SJSA1 (cell line): ENCODE measurements around the gene MSI2. TPM values are rescaled to one million over a fixed set of nuclear protein-coding genes. Genes with fewer than 3 reads are reported as not detected.

Source experiments
- DNase-seq, 2 experiments: peaks; one replicate each; pipeline ENCODE4 v3.0.0-alpha.2; 2015 to 2020; ENCODE audit warnings: low spot score in 2 of 2, low read depth in 1 of 2
- H3K27ac ChIP-seq: fragments of 250-450 bp; sonication (Bioruptor Pico); 2 replicates; pipeline ENCODE4 v1.5.1; 2020; ENCODE audit warnings: mild to moderate bottlenecking, moderate library complexity
- H3K27me3 ChIP-seq: fragments of 250-450 bp; sonication (Bioruptor Pico); replicated peaks from 2 replicates; pipeline ENCODE4 v1.5.1; 2020; ENCODE audit warnings: mild to moderate bottlenecking, moderate library complexity
- H3K36me3 ChIP-seq: fragments of 250-450 bp; sonication (Bioruptor Pico); 2 replicates; pipeline ENCODE4 v1.5.1; 2020; ENCODE audit warnings: mild to moderate bottlenecking
- H3K4me1 ChIP-seq: fragments of 250-450 bp; sonication (Bioruptor Pico); replicated peaks from 2 replicates; pipeline ENCODE4 v1.6.1; 2021; ENCODE audit warnings: mild to moderate bottlenecking
- H3K4me3 ChIP-seq: fragments of 250-450 bp; sonication (Bioruptor Pico); 2 replicates; pipeline ENCODE4 v1.5.1; 2020; ENCODE audit warnings: mild to moderate bottlenecking
- H3K9me3 ChIP-seq: fragments of 250-450 bp; sonication (Bioruptor Pico); replicated peaks from 2 replicates; pipeline ENCODE4 v1.5.1; 2020; ENCODE audit warnings: mild to moderate bottlenecking
- total RNA-seq: library from RNA; depleted of rRNA; stranded (reverse); fragments of >200 nt; shearing (Covaris generic); gene quantifications from 2 replicates; pipeline ENCODE4 v1.2.3, GENCODE V29; 2014

The MSI2 gene
- total RNA-seq, 1 experiment from 2014 or later, result 39.8 TPM

DNA sequence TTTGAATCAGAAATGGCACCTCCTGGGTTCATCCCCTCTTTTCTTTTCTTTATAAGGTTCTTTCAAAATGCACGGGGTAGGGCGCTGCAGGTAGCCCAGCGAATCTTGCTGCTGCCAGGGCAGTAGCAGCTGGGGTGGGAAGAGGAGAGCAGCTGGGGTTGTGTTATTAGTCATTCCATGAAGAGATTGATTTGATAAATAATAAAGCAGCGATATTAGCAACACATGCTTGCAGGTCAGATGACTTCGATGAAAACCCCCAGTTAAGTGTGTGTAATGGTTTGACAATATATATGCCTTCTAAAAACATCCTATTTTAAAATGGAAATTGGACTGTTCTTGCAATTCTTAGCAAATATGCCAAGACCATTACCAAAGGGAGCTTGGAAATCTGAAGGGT is 288.1 kb downstream of the MSI2 start:
- H3K4me3 ChIP-seq, result no peak overlapping the region
- H3K36me3 ChIP-seq, result no peaks in the 10 kb centered on the region
- no peak for DNase-seq
- H3K27me3 ChIP-seq, result no peaks in the 10 kb centered on the region
- H3K4me1 ChIP-seq, result peaks cover 33% of the 10 kb centered on the region
- no peak overlapping the region for H3K27ac ChIP-seq
- no peaks in the 10 kb centered on the region for H3K9me3 ChIP-seq

DNA sequence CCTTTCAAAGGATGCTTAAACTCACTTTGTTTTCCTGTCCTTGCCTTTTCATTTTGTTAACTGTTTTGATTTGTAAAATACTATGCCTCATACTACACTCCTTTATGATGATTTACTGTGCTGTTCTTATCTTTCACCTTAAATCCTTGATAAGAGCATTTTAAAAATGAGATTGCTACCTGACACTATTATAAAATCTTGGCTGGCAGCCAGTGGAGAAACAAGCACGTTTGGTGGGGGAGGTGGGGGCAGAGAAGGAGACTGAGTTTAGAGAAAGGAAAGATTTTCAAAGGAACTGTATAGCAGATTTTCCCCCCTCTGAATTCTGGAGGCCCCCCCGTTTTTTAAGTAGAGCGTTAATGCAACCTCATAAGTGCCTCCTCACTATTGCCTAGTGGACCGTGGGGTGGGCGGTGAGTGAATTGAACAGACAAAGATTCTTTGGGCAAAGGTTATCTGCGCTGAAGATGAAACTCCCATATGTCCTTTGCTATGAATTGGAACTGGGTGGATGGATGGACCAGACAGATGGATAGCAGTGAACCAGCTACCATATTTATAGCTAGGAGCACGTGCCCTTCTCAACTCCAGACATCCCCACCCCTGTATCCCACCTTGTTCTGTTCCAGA is 288.6 kb downstream of the MSI2 start:
- no peak overlapping the region for H3K27ac ChIP-seq
- no peaks in the 10 kb centered on the region for H3K27me3 ChIP-seq
- H3K36me3 ChIP-seq, result no peaks in the 10 kb centered on the region
- no peaks in the 10 kb centered on the region for H3K9me3 ChIP-seq
- no peak overlapping the region for H3K4me3 ChIP-seq
- H3K4me1 ChIP-seq, result peaks cover 33% of the 10 kb centered on the region
- DNase-seq, result no peak

DNA sequence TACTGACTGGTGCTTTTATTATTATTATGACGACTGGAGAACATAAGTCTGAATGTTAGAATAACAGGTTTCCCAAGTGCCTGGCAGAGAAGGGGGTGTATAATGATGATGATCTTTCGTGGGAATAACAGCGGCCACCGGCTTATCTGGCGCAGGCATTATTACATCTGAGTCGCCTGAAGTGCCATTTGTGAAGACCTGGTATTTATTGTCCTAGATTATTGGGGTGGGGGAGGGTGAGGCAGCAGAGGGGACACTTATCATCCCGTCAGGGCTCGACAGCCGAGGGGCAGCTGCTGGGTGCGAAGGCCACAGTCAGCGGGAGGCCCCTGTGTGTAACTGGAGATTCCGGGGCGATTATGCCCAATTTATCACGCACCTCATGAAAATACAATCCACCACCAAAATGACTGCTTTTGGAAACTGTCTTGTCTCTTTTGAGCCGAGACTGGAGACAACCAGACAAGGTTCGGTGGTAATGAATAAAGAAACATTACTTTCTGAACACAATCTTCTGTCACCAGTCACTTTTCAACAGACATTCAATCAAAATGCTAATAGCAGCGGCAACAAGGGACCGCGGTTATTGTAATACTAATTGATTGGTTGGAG is 289.5 kb downstream of the MSI2 start:
- no peak for DNase-seq
- no peaks in the 10 kb centered on the region for H3K9me3 ChIP-seq
- no peak overlapping the region for H3K4me3 ChIP-seq
- no peaks in the 10 kb centered on the region for H3K36me3 ChIP-seq
- H3K27me3 ChIP-seq, result no peaks in the 10 kb centered on the region
- no peak overlapping the region for H3K27ac ChIP-seq
- H3K4me1 ChIP-seq, result peaks cover 33% of the 10 kb centered on the region

DNA sequence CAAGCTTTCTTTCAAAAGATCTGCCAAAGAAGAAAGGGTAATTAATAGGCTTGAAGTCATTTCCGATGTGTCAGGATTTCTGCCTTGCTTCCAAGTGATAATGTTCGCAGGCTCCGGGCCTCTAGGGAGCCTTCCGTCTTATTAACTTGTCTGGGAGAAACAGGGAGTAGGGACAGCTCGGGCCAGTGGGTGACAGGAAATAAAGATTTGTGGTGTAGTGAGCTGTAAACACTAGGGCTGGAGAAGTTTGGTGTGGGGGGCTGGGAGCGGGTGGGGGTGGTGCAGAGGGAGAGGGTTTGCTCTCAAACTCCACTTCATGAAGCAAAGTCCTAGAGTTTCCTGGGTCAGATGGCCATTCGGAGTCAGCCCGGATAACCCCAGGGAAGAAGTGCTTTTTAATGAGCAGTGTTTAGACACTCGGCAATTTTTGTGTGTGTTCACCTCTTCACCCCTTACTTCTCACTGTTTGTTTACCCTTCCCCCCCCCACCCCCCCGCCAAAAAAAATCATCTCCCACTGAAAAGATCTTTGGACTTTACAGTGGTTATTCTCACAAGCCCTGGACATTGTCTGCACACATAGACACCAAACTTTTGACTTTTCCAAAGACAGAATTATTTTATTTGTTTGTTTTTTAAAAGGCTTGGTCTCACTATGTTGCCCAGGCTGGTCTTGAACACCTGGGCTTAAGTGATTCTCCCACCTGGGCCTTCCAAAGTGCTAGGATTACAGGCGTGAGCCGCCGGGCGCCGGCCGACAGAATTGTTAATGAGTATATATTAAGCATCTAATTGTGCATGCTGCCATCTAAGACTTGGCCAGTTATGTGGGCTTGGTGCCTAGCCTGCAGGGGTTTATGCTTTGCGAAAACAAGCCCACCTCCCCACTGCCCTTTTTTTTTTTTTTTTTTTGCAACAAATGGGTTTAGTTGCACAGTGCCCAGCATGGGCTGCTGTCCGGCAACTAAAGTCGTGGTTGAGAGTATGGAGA is 292.4 kb downstream of the MSI2 start:
- Histone ChIP-seq H3K9me3 (no peaks in the 10 kb centered on the region), H3K4me3 (no peak overlapping the region), H3K36me3 (no peaks in the 10 kb centered on the region), H3K27ac (peak overlapping the region; percentile 11; the same call in 1 of the 2 replicates), H3K27me3 (no peaks in the 10 kb centered on the region), H3K4me1 (peaks cover 33% of the 10 kb centered on the region)
- DNase-seq, result peak; percentile 62 to 72

DNA sequence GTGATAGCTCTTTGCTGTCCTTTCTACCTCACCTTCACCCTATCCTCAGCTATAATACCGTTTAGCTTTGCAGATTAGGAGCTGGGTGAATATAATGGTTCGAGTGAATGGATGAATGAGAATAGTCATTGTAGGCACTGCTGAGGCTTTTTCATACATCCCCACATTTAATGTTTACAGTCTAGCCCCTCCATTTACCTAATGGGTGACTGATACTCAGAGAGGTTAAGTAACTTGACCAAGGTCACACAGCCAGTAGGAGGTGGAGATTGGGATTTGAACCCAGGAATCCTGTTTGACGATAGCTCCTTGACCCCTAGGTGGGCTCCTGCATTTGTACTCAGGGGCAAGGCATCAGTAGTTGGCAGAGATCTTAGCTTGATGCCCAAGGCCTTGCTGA is 293.1 kb downstream of the MSI2 start:
- Histone ChIP-seq H3K4me3 (no peak overlapping the region), H3K36me3 (no peaks in the 10 kb centered on the region), H3K4me1 (peaks cover 41% of the 10 kb centered on the region), H3K27ac (no peak overlapping the region), H3K27me3 (no peaks in the 10 kb centered on the region), H3K9me3 (no peaks in the 10 kb centered on the region)
- no peak for DNase-seq

DNA sequence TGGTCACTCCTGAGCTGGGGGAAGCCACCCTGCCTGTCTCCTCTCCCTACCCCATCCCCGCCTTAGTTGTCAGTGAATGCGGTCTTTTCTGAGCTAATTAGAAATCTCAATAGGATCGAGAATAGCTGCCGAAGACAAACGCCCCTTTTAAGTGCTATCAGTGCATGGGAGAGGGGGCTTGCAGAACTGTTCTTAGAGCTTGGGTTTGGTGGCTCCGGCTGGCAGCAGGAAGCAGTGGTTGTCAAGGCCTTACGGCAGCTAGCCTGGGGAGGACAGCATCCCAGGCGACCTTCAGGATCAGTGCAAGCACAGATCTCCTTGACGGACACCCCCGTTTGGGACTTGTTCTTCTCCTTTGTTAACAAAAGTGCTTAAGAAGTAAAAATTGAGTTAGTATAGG is 293.7 kb downstream of the MSI2 start:
- DNase-seq, result no peak
- no peaks in the 10 kb centered on the region for H3K27me3 ChIP-seq
- H3K9me3 ChIP-seq, result no peaks in the 10 kb centered on the region
- H3K4me3 ChIP-seq, result no peak overlapping the region
- H3K27ac ChIP-seq, result no peak overlapping the region
- H3K36me3 ChIP-seq, result no peaks in the 10 kb centered on the region
- peaks cover 44% of the 10 kb centered on the region for H3K4me1 ChIP-seq

DNA sequence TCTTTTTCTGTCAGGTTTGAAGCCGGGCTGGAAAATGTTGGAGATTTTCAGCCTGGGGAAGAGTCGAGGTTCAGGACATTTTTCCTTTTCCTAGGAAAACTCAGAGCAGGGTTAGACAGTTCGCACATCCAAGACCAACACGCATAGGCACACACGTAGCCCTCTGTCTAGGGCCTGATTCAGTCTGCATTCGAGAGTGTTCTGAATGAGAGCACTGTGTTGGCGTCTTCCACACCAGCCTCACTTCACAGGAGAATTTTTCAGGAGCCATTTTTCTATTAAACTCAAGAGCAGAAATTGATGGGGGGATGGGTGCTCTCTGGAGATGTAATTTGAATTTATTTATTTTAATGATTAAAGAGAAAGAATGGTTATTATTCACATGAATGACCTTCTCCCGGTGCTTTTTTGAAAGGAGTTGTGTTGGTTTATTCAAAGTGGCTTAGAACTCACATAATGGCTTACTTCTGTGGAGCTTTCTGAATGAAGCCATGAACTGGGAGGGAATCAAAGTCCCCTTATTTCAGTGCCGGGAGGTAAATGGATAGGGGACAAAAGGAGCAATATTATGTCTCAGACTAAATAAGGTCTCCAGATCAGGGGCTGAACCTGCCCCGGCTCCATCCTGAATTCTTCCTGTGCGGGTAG is 294.5 kb downstream of the MSI2 start:
- Histone ChIP-seq H3K9me3 (no peaks in the 10 kb centered on the region), H3K27me3 (no peaks in the 10 kb centered on the region), H3K4me3 (no peak overlapping the region), H3K36me3 (no peaks in the 10 kb centered on the region), H3K4me1 (peaks cover 46% of the 10 kb centered on the region), H3K27ac (no peak overlapping the region)
- no peak for DNase-seq

DNA sequence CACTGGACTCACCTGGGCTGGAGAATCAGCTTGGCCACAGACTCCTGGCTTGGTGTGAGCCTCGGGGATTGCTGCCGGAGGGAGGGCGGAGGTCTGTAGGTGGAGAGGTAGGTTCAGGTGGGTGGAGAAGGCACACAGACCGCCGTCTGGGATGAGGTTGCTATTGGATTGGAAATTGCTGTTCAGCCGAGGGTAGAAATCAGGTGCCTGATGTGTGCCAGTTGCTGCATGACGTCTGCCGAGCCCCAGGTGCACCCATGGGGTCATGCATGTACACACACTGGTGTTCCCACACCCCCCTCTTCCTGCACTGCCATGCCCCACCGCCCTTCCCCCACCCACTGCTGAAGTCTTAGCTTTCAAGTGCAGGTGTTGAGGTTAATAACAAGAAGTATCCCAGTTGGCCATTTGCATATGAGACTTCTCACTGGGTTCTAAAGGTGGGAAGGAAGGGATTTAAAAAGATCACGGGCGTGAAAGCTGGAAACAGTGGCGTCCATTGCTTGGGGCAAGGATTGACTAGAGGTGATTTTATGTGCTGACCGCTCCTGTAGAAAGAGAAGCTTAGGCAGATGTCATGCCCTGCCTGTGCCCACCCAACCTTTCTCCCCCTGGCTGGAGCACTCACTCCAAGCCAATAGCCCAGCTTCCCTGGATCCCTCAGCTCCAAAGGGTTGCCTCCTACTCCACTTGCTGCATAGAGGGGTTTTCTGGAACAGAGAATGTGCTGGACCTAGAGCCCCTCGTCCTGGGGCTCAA is 295.2 kb downstream of the MSI2 start:
- Histone ChIP-seq H3K4me1 (peaks cover 54% of the 10 kb centered on the region), H3K27me3 (no peaks in the 10 kb centered on the region), H3K9me3 (no peaks in the 10 kb centered on the region), H3K27ac (no peak overlapping the region), H3K36me3 (no peaks in the 10 kb centered on the region), H3K4me3 (no peak overlapping the region)
- DNase-seq, result no peak

DNA sequence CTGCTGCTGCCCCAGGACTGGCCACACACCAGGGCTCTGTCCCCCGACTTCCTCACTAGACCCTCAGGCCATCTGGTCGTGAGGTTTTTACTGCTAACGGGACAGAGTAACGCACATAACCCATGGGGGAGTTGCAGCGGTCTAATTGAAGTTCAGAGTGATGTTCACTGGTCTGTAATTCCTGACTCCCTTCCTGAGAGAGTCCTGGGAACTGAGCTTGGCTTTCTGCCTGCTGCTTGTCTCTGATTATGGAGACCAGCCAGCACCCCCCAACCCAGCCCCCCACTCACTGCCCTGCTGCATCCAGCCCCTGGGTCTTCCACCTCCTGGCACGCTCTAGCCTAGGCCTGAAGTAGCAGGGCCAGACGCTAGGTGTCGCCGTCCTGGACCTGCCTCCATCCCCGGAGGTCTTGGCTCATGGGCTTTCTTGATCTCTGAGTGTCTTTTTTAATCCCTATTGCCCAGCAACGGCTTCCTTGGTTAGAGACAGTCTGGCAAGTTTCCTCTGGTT is 295.8 kb downstream of the MSI2 start:
- Histone ChIP-seq H3K4me1 (peaks cover 60% of the 10 kb centered on the region), H3K36me3 (no peaks in the 10 kb centered on the region), H3K27me3 (no peaks in the 10 kb centered on the region), H3K27ac (no peak overlapping the region), H3K9me3 (no peaks in the 10 kb centered on the region), H3K4me3 (no peak overlapping the region)
- no peak for DNase-seq

DNA sequence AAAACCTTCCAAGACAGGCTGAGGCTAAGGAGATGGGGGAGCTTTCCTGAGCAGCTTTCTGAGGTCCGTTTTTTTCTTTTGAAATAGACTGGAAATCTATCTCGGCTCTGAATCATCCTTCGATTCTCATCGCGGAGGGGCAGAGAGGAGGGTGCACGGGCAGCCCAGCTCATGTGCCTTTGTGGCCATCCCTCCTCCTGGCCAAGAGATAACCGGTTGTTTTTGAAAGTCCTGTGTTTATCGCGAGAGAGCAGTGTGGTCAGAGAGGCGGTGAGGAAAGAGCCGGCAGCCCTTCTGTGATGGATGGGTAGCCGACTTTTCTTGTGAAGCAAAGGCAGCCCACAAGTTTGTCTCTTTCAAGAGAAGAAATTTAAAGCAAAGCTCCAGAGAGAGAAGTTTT is 297.2 kb downstream of the MSI2 start:
- peak; percentile 67 for DNase-seq
- Histone ChIP-seq H3K4me3 (no peak overlapping the region), H3K27me3 (no peaks in the 10 kb centered on the region), H3K27ac (peak overlapping the region; percentile 23), H3K9me3 (no peaks in the 10 kb centered on the region), H3K4me1 (peaks cover 62% of the 10 kb centered on the region), H3K36me3 (no peaks in the 10 kb centered on the region)

DNA sequence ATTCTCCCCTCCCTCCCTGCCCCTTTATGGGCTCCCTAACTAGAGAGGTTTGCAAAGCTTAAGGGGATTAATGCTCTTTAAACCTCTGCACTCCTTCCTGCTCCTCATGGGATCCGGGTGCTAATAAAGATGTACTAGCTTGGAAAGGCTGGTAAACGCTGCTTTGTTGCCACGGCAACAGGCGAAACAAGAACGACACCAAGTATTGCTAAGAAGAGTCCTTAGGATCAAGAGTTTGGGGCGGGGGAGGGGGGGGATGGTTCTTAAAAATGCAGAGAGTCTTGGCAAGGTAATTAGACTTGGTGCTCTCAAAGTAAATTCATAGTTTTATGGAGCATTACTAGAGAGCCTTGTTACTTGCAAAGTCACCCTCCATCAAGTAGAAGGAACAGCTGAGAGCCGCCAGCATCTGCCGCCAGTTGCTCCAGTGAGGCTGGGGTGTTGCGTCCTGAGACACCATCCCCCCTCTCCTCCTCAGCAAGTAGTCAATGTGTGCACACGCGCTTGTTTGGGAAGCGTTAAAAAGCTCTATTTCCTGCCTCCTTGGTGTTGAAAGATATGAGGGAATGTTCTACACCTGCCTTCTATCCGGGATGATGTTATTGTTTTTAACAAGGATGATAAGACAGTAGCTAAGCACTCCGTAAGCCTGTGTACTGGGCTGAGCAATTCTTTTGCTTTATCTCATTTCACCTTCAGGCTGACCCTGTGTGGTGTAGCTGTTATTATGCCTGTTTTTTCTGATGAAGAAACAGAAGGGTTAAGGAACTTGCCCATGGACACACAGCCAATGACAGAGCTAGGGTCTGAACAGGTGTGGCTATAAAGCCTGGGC is 297.9 kb downstream of the MSI2 start:
- Histone ChIP-seq H3K36me3 (no peaks in the 10 kb centered on the region), H3K27ac (peak overlapping the region; percentile 23), H3K27me3 (no peaks in the 10 kb centered on the region), H3K4me1 (peaks cover 62% of the 10 kb centered on the region), H3K9me3 (no peaks in the 10 kb centered on the region), H3K4me3 (no peak overlapping the region)
- DNase-seq, result peak in 1 of 2 experiments; percentile 34

DNA sequence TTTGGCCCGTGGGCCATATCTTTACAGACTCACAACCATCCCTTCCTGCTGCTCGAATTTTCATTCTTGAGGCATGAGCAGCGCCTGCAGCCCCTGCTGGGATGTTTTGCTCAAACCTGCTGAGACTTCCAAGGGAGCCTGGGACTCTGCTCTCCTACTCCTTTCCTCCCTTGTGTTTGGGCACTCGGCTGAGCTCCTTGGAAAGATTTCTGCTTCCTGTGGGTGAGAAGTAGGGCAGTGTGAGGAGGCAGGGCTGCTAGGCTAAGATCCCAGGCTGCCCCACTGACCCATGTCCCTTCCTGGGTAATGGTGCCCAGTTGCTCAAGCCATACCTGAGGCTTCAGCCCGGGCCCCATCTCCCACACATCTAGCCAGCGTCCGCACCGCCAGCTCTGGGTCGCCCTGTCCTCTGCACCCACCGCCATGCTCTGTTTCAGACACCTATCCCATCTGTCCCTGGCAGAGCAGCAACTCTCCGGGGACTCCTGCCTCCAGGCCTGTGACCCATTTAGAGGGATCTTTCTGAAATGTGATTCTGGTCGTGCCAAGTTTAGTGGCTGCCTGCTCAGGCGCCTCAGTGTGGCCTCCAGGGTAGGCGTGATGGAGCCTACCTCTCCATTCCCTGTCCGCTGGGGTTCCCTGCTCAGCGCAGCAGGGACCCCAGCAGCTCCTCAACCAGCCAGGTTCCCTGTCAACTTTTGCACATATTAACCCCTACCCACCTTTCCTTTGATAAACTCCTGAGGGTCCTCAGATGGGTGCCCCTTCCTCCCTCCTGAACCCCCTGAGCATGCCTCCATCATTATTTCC is 298.7 kb downstream of the MSI2 start:
- Histone ChIP-seq H3K36me3 (no peaks in the 10 kb centered on the region), H3K9me3 (no peaks in the 10 kb centered on the region), H3K4me3 (no peak overlapping the region), H3K27me3 (no peaks in the 10 kb centered on the region), H3K27ac (no peak overlapping the region), H3K4me1 (peaks cover 63% of the 10 kb centered on the region)
- no peak for DNase-seq
